A673 (cell line): ENCODE results near the gene GGPS1. TPM values are rescaled to one million over a fixed set of nuclear protein-coding genes. Genes with fewer than 3 reads are reported as not detected.
"Not testable (repeated sequence)": the region's sequence is repeated elsewhere in the genome, so short reads cannot be mapped to it uniquely, and the experiment has no call there.

ENCODE experiments used
- BruUV-seq: library from RNA; stranded (reverse); fragments of 400-500 nt; replicated peaks from 2 replicates; lab custom pipeline; 2021; lab: Mats Ljungman, UMichigan
- CTCF ChIA-PET: fragments of 300-600 bp; sonication (Branson Sonifier 250); formaldehyde crosslinking; loops from one replicate; lab custom pipeline; 2022; ENCODE audit warnings: antibody characterized with exemption; lab: Charles Lee
- POLR2A ChIA-PET: fragments of 300-600 bp; sonication (Branson Sonifier 250); formaldehyde crosslinking; loops from one replicate; lab custom pipeline; 2022; ENCODE audit warnings: antibody characterized with exemption; ENCODE audit not compliant: low non-redundant PET; lab: Charles Lee
- DNase-seq: peaks from one replicate; pipeline ENCODE4 v3.0.0-alpha.2; 2015; ENCODE audit warnings: low spot score
- H3K27ac ChIP-seq: fragments of 200-600 bp; sonication (generic); 2 replicates; pipeline ENCODE4 v1.5.1; 2016; ENCODE audit warnings: mixed run types, low read depth, mild to moderate bottlenecking, mixed read lengths, antibody characterized with exemption, low read length; ENCODE audit not compliant: poor library complexity, severe bottlenecking
- H3K27me3 ChIP-seq: fragments of 200-600 bp; sonication (generic); replicated peaks from 2 replicates; pipeline ENCODE4 v1.6.1; 2017; ENCODE audit warnings: mixed run types, low read depth, mild to moderate bottlenecking, mixed read lengths, antibody characterized with exemption, low read length; ENCODE audit not compliant: insufficient read depth, poor library complexity
- H3K36me3 ChIP-seq: fragments of 200-600 bp; sonication (generic); 2 replicates; pipeline ENCODE4 v1.6.1; 2016; ENCODE audit warnings: mixed run types, mild to moderate bottlenecking, mixed read lengths, antibody characterized with exemption, low read length; ENCODE audit not compliant: insufficient read depth, poor library complexity, severe bottlenecking
- H3K4me1 ChIP-seq: fragments of 200-600 bp; sonication (generic); 2 replicates; pipeline ENCODE4 v1.6.1; 2017; ENCODE audit warnings: mixed run types, mild to moderate bottlenecking, mixed read lengths, antibody characterized with exemption, low read length; ENCODE audit not compliant: insufficient read depth, poor library complexity, severe bottlenecking
- H3K4me3 ChIP-seq: fragments of 200-600 bp; sonication (generic); 2 replicates; pipeline ENCODE4 v1.5.1; 2016; ENCODE audit warnings: low read depth, mixed run types, mild to moderate bottlenecking, mixed read lengths, low read length; ENCODE audit not compliant: poor library complexity, severe bottlenecking
- H3K9me3 ChIP-seq: fragments of 200-600 bp; sonication (generic); 2 replicates; pipeline ENCODE4 v1.6.1; 2016; ENCODE audit warnings: mixed run types, low read depth, mild to moderate bottlenecking, mixed read lengths, antibody characterized with exemption, low read length; ENCODE audit not compliant: poor library complexity, severe bottlenecking
- CTCF ChIP-seq: fragments of 300-800, 200-600 bp; sonication (generic); conservative IDR thresholded peaks from 2 replicates; pipeline ENCODE4 v1.5.1; 2017; ENCODE audit warnings: low read depth, mild to moderate bottlenecking, antibody characterized with exemption, low read length, moderate library complexity, mixed read lengths
- EZH2 ChIP-seq: fragments of 200-600 bp; sonication (generic); IDR thresholded peaks from 2 replicates; pipeline ENCODE4 v1.6.1; 2017; ENCODE audit warnings: borderline replicate concordance, low read depth, mild to moderate bottlenecking, mixed read lengths, antibody characterized with exemption, low read length; ENCODE audit not compliant: poor library complexity, severe bottlenecking
- intact Hi-C: fragments of 100-400 bp; cut with micrococcal nuclease; formaldehyde crosslinking; loops from one replicate; pipeline ENCODE4 v1.10.0; 2022; ENCODE audit not compliant: unreplicated experiment
- total RNA-seq: library from RNA; stranded (reverse); gene quantifications from 2 replicates; pipeline ENCODE4 v1.2.3, GENCODE V29; 2021

Gene GGPS1
- total RNA-seq, 1 experiment from 2014 or later = 26.8 TPM

- CTCF ChIA-PET, H3K4me3 ChIP-seq, H3K4me1 ChIP-seq, BruUV-seq, H3K27me3 ChIP-seq, H3K27ac ChIP-seq, intact Hi-C loops, H3K36me3 ChIP-seq, H3K9me3 ChIP-seq, DNase-seq, POLR2A ChIA-PET: not testable (repeated sequence)
These were observed 57.3 kb downstream of the GGPS1 start for GRCh38 chr1:235385633-235386032.

- Histone ChIP-seq H3K27ac (no peak overlapping the region), H3K36me3 (no peaks in the 10 kb centered on the region), H3K9me3 (no peaks in the 10 kb centered on the region), H3K27me3 (no peaks in the 10 kb centered on the region), H3K4me1 (no peaks in the 10 kb centered on the region), H3K4me3 (no peak overlapping the region)
- ChIA-PET POLR2A (no interaction called here), CTCF (no interaction called here)
- intact Hi-C loops = no loop called here
- no peak for DNase-seq
- no TSS peak for BruUV-seq
- TF ChIP-seq CTCF = no peak
- TF ChIP-seq EZH2 = no peak
These were observed 63.5 kb downstream of the GGPS1 start for GRCh38 chr1:235391874-235392273.

Other genes starting within 250 kb of the GGPS1 start
- gene TOMM20, start 199.7 kb upstream of the GGPS1 start, total RNA-seq = 72.6 and 74.0 TPM in 2 replicates
- 67.2 and 69.4 TPM in 2 replicates for gene RBM34, start 167.3 kb upstream of the GGPS1 start, total RNA-seq
- gene ARID4B, start 391 bp upstream of the GGPS1 start, total RNA-seq = 17.6 and 18.1 TPM in 2 replicates
- 22.1 and 26.3 TPM in 2 replicates for gene TBCE, start 38.9 kb downstream of the GGPS1 start, total RNA-seq
- gene B3GALNT2, start 175.9 kb downstream of the GGPS1 start, total RNA-seq = 18.4 and 18.6 TPM in 2 replicates